HG03139 (cell line): ENCODE measurements around the gene PPIF.

ENCODE experiments used
- ATAC-seq: cut with Tn5 transposase; IDR thresholded peaks from one replicate; pipeline ENCODE4 v1.9.1; 2021; ENCODE audit not compliant: unreplicated experiment

The PPIF gene

GRCh38 chr10:79399223-79399831 is 52.1 kb downstream of the PPIF start:
- ATAC-seq: no peak

GRCh38 chr10:79400146-79401004 is 53.1 kb downstream of the PPIF start:
- ATAC-seq: no peak

GRCh38 chr10:79401015-79401921 is 54.0 kb downstream of the PPIF start:
- no peak for ATAC-seq

GRCh38 chr10:79402625-79402946 is 55.3 kb downstream of the PPIF start:
- no peak for ATAC-seq

- ATAC-seq: no peak
These were observed 55.7 kb downstream of the PPIF start for GRCh38 chr10:79402951-79403350.

- no peak for ATAC-seq
These were observed 56.4 kb downstream of the PPIF start for GRCh38 chr10:79403441-79404230.

- no peak for ATAC-seq
These were observed 57.0 kb downstream of the PPIF start for GRCh38 chr10:79404231-79404609.

- no peak for ATAC-seq
These were observed 57.4 kb downstream of the PPIF start for GRCh38 chr10:79404690-79405131.
